ENCODE measurements around the gene LRRC4C.

The LRRC4C gene

GRCh38 chr11:41413843-41414242, 45.6 kb downstream of the LRRC4C start:
- no peak for DNase-seq

- DNase-seq: no peak
These were observed 53.6 kb downstream of the LRRC4C start for GRCh38 chr11:41405812-41406211.

- no peak for DNase-seq
These were observed 55.3 kb downstream of the LRRC4C start for GRCh38 chr11:41404109-41404508.

DNA sequence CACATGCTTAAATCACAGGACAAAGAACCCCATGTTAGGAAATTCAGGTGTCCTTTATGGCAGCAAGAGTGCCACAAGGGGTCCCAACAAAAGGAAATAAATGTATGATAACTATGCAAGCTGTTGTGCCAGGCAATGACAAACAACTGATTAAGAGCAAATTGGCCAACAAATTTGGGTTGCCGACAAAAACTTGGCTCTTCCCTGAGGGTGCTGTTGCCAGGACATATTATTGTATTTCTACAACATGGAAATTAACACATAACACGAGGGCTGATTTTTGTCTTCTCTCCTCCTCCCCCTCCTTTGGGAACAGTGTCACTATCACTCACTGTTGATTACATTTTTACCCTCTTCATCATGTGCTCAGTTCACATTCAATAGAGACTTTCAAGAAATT, 56.0 kb downstream of the LRRC4C start:
- DNase-seq: no peak

GRCh38 chr11:41400819-41401382, 58.6 kb downstream of the LRRC4C start:
- DNase-seq: no peak

DNA sequence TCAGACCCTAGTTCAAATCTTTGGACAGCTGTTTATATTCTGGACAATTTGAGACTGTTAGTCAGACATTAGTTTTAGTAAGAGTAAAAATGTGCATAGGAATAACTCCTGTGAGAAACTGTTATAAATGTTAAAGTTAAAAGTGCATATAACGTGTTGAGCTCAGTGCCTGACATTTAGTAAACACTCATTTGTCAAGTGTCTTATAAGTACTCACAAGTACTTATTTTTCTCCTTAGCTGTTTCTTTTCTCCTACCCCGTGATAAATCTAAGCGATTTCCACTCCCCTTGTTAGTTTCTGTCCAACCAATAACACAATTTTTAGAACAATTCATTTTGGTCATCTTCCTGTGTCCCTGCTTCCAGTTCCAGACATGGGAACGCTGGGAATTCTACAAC, 59.3 kb downstream of the LRRC4C start:
- DNase-seq: no peak

GRCh38 chr11:41399323-41399722, 60.1 kb downstream of the LRRC4C start:
- DNase-seq: no peak

DNA sequence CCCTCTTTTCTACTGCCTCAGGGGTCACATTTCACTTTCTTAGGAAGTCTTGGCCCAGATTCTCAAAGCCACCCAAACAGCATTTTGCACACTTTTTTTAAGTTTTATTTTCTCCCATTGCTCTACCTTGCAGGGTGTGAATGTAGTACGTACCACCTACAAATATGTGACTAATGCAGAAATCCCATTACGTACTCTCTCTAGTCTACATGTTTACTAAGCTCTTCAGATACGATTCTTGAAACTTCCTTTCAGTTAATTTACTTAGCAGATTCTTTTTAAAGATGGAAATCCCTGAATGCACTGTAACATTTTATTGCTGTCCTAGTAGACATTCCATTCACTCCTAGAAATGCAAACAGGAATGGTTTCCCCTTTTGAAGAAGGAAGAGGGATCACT, 61.3 kb downstream of the LRRC4C start:
- DNase-seq: no peak

GRCh38 chr11:41394521-41395195, 64.8 kb downstream of the LRRC4C start:
- no peak for DNase-seq

- no peak for DNase-seq
These were observed 66.9 kb downstream of the LRRC4C start for GRCh38 chr11:41392596-41392995.

- no peak for DNase-seq
These were observed 69.8 kb downstream of the LRRC4C start for GRCh38 chr11:41389623-41390130.

GRCh38 chr11:41384329-41384728, 75.1 kb downstream of the LRRC4C start:
- DNase-seq: no peak

DNA sequence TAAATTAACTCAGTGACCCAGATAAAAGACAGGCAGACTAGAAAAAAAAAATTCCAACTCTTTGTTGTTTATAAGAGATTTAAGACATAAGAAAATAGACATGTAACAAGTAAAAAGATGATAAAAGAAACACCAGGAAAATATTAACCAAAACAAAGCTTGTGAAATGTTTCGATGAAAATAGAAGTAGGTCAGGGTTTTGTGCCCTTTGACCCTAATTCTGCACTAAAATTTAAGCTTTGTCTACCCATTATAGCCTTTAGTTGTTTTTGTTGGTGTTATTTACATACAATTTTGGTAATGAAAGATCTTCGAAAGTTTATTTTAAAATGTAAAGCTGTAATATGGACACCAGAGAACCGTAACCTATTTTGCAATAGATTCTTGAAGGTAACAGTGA, 75.7 kb downstream of the LRRC4C start:
- DNase-seq: no peak

DNA sequence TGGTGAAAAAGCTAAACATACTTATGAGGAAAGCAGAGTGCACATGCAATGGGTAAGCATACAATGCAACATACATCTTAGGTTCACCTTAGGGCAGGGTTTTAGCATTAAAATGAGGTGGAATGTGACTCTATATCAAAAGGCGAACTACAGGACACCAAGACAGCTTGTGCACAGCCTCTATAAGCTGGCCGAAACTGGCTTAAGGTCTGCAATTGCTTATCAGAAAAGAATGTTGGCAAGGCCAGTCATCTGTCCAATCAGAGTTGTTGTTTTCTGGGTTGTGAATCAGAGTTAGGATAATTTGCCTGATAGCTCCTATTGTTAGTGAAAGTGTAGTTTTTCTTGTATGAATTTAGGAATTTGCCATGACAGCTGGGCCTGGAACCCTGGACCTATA, 76.5 kb downstream of the LRRC4C start:
- no peak for DNase-seq

DNA sequence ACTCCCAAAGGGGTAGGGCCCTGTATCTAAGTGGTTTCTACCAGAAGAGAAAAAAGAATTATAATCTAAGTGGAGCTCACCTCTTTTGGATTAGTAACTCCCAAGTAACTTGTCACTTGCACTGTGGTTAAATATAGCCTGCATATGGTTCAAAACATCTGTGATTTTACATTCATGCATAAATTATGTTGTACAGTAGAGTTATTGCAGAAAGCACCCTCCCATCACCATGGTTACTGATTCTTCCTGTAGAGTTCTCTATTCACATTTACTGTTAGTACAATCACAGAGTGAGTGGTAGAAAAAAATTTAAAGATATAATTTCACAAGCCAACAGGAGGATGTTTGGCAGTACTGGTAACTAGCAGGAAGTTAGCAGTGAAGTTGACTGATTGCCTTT, 80.4 kb downstream of the LRRC4C start:
- no peak for DNase-seq

DNA sequence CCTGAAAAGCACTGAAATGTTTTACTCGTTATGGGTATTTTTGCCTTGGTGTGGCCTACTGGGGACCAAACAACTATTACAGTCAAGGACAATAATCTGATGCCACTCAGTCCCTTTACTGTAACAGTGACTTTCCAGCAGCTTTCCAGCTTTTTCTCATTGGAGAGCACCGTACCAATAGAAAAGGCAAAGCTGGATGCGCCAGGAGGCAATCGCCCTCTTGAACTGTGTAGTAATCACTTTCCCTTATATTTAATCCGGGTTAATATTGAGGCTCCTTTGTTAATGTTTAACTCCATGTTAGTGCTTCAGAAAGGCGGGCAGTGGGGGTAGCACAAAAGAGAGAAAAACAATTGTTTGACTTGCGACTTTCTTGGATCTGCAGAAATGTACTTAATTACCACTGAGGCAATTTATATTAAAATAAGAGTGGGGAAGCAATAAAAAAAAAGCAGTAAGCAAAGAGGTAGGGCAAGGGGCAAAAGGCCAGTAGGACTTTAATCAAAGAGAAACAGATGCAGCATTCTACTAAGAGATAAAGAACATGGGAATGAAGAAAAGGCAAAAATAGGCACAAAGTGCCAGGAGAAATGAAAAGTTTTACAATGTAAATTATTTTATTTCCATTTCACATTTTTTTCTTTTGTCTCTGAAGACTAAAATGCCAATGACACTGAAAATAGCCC, 81.6 kb downstream of the LRRC4C start:
- no peak for DNase-seq

GRCh38 chr11:41351825-41352224, 107.6 kb downstream of the LRRC4C start:
- DNase-seq: no peak

- DNase-seq: no peak
These were observed 113.4 kb downstream of the LRRC4C start for GRCh38 chr11:41346042-41346441.

DNA sequence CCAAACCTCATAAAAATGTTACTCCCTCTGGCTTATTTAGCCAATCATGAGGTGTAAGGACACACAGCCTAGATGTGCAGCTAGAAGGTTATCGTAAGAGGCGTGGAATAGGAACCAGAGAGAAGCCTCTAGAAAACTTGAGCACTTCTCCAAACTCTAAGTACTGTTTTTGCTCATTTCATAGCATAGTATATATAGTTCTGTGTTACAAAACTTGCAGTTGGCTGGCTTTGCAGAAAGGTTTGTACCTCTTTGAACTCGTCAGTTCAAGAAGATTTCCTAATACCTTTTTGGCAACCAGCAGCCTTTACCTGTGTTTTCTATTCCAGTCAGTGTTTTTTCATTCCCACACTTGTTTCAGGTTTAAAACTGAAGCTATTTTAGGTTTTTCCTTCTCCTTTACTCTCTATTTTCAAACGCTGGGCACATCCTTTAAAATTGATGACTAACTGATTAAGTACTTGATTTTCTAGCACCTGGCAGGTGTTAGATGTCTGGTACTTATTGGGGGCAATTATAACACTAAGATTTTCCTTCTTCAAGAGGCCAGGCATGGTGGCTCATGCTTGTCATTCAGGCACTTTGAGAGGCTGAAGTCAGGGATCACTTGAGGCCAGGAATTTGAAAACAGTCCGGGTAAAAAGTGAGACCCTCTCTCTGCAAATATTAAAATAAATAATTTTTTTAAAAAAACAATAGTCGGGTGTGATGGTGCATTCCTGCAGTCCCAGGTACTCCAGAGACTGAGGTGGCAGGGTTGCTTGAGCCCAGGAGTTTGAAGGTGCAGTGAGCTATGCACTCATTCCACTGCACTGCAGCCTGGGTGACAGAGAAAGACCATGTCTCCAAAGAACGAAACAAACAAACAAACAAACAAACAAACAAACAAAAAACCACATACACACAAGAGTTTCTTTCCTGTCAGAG, 125.2 kb downstream of the LRRC4C start:
- no peak for DNase-seq

DNA sequence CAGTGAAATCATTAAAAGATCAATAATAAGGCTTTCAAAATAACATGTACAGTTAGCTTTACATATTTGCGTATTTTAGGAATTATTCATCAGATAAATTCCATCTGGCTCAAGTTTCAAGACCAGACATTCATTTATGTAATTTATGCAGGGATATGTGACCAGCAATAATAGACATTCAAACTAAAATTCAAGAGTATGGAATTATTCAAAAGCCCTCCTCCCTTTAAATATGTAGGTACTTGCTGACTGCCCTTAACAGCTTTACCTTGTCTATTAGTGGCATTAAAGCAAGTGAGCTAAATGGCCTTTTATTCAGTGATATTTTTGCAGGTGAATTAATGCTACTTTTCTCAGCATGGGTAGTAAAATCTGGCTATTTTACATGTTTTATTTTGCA, 126.1 kb downstream of the LRRC4C start:
- no peak for DNase-seq

DNA sequence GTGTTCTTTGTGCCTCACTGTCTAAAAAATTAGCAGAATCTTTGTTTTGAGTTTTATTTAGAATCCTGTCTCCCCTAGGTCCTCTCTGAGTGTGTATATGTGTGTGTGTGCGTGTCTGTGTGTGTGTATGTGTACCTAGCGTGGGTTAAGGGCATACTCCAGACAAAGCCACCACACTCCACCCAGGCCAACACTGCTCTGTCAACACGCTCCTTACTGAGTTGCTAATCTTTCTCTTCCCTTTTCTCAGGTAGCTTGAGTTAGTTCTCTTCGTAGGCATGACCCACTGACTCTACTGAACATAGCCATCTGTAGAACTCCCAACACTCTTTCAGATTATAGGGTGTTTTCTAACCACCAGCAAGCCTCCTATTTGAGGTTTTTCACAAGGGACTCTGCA, 131.1 kb downstream of the LRRC4C start:
- DNase-seq: no peak

DNA sequence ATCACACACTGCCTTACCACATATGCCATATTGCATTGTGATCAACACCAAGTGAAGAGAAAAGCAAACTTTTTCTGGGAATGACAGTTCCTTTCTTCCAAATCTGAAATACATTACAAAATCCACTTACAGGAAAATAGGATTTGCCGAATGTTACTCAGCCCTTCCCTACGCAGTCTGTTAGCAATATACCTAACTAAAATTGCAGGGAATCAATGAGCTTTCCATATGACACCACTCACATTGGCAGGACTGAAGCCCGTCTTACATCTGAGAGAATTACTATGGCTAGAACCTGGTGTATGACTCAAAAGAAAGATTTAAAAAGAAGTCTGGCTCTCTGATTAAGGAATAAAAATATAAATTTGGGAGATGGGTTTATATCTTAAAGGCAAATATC, 136.0 kb downstream of the LRRC4C start:
- DNase-seq: no peak

GRCh38 chr11:41320653-41321052, 138.8 kb downstream of the LRRC4C start:
- no peak for DNase-seq

Measured in NCI-H1930 (cell line).